ENCODE data around the gene MXRA7. TPM values are rescaled to one million over a fixed set of nuclear protein-coding genes. Genes with fewer than 3 reads are reported as not detected.
A peak's percentile ranks its signal among the peaks of the same experiment; 100 is the strongest.

The MXRA7 gene
- total RNA-seq, 4 donors from 2014 or later: 11.0 to 116 (median 39.2) TPM

GRCh38 chr17:76671912-76672262 is 38.9 kb downstream of the MXRA7 start:
- H3K4me3 ChIP-seq: peak overlapping the region; percentile 40 to 74 (median 70)
- peak overlapping the region; percentile 95 to 98 (median 96) for H3K27ac ChIP-seq
- no peaks in the 10 kb centered on the region for H3K9me3 ChIP-seq
- intact Hi-C loops (cut with DNase I): no loop called here
- no peaks in the 10 kb centered on the region for H3K36me3 ChIP-seq
- no peaks in the 10 kb centered on the region for H3K27me3 ChIP-seq
- DNase-seq: no peak
- 0 to 1% methylated on average over 18 to 19 of the region's 19 CpGs for WGBS, 2 donors
- TF ChIP-seq CTCF (IDR thresholded peaks at IDR 0.05) (peak in 3 of 6 experiments; percentile 21 to 28 (median 23)), POLR2A (IDR thresholded peaks at IDR 0.05) (peak in 3 of 4 donors; percentile 21 to 77 (median 76))
- peaks cover 7 to 59% (median 36%) of the 10 kb centered on the region in 3 donors for H3K4me1 ChIP-seq

- peak; percentile 99 for DNase-seq
- H3K27ac ChIP-seq: peak overlapping the region; percentile 95 to 98 (median 96)
- peaks cover 7 to 65% (median 36%) of the 10 kb centered on the region in 3 donors for H3K4me1 ChIP-seq
- TF ChIP-seq POLR2A (IDR thresholded peaks at IDR 0.05) (peak in 1 of 4 donors; percentile 27), CTCF (IDR thresholded peaks at IDR 0.05) (peak in 1 of 6 experiments; percentile 7)
- no peaks in the 10 kb centered on the region for H3K27me3 ChIP-seq
- no peaks in the 10 kb centered on the region for H3K36me3 ChIP-seq
- intact Hi-C loops (cut with DNase I): no loop called here
- no peaks in the 10 kb centered on the region for H3K9me3 ChIP-seq
- H3K4me3 ChIP-seq: peak overlapping the region; percentile 40 to 74 (median 70)
- 11 to 58% methylated on average over 8 to 31 of the region's 32 CpGs for WGBS, 2 donors
Observed at GRCh38 chr17:76671123-76671911, 39.4 kb downstream of the MXRA7 start.

- TF ChIP-seq CTCF (IDR thresholded peaks at IDR 0.05) (no peak), POLR2A (IDR thresholded peaks at IDR 0.05) (no peak)
- Histone ChIP-seq H3K4me3 (peak overlapping the region in 3 of 4 donors; percentile 68 to 74 (median 72)), H3K9me3 (no peaks in the 10 kb centered on the region), H3K36me3 (no peaks in the 10 kb centered on the region), H3K4me1 (peaks cover 7 to 67% (median 36%) of the 10 kb centered on the region in 3 donors), H3K27me3 (no peaks in the 10 kb centered on the region), H3K27ac (peak overlapping the region; percentile 95 to 98 (median 96))
- WGBS, 2 donors: 24 to 41% methylated on average over 7 to 9 of the region's 9 CpGs
- DNase-seq: no peak
- intact Hi-C loops (cut with DNase I): no loop called here
Observed at GRCh38 chr17:76670718-76671122, 40.0 kb downstream of the MXRA7 start.

- 74% methylated on average over 9 of the region's 9 CpGs for WGBS, 2 donors
- peaks cover 7 to 67% (median 36%) of the 10 kb centered on the region in 3 donors for H3K4me1 ChIP-seq
- DNase-seq: no peak
- peak overlapping the region; percentile 95 to 98 (median 96) for H3K27ac ChIP-seq
- no peaks in the 10 kb centered on the region for H3K9me3 ChIP-seq
- H3K27me3 ChIP-seq: no peaks in the 10 kb centered on the region
- intact Hi-C loops (cut with DNase I): no loop called here
- no peak overlapping the region for H3K4me3 ChIP-seq
- H3K36me3 ChIP-seq: no peaks in the 10 kb centered on the region
- TF ChIP-seq CTCF (IDR thresholded peaks at IDR 0.05) (no peak), POLR2A (IDR thresholded peaks at IDR 0.05) (no peak)
Observed at GRCh38 chr17:76670020-76670717, 40.6 kb downstream of the MXRA7 start.
